Breast epithelium (tissue), 3 donors: ENCODE data around the gene PEX5L.

Experiments used
- POLR2A ChIP-seq: fragments of 450-650 bp; IDR thresholded peaks from one replicate; pipeline ENCODE4 v1.6.1; 2016; ENCODE audit warnings: antibody characterized with exemption, mild to moderate bottlenecking, moderate library complexity
- POLR2AphosphoS5 ChIP-seq, 3 donors: sonication (generic); formaldehyde crosslinking; IDR thresholded peaks; one replicate each; pipeline ENCODE4 v1.6.1; 2017; ENCODE audit warnings: antibody characterized with exemption in 3 of 3
- TF ChIP-seq, protein P1 (sequence below), 3 donors: fragments of 450-650 bp; IDR thresholded peaks; one replicate each; pipeline ENCODE4 v1.5.1; 2016 to 2017; ENCODE audit warnings: antibody characterized with exemption in 3 of 3, mild to moderate bottlenecking in 3 of 3, moderate library complexity in 3 of 3

DNA sequence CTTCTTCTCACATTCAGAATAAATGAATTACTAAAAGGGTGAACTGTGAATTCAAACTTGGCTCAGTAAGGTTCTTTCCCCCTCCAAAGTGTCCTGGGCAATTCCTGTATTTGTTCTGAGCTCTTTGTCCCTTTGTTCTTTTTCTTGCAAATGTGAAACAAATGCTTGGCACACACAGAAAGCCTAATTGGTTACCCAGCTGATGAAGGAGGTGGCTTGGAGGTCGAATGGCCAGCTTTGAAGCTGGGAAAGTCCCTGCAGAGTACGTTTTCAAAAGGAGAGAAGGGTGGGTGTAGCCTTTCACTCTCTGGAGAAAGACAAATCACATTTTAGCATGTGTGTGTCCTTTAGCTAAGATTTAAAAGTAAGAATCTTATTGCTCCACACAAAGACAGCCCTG, 154.4 kb downstream of the PEX5L start:
- TF ChIP-seq POLR2A (no peak), POLR2AphosphoS5 (IDR thresholded peaks at IDR 0.05) (no peak)
- TF ChIP-seq, protein P1, sequence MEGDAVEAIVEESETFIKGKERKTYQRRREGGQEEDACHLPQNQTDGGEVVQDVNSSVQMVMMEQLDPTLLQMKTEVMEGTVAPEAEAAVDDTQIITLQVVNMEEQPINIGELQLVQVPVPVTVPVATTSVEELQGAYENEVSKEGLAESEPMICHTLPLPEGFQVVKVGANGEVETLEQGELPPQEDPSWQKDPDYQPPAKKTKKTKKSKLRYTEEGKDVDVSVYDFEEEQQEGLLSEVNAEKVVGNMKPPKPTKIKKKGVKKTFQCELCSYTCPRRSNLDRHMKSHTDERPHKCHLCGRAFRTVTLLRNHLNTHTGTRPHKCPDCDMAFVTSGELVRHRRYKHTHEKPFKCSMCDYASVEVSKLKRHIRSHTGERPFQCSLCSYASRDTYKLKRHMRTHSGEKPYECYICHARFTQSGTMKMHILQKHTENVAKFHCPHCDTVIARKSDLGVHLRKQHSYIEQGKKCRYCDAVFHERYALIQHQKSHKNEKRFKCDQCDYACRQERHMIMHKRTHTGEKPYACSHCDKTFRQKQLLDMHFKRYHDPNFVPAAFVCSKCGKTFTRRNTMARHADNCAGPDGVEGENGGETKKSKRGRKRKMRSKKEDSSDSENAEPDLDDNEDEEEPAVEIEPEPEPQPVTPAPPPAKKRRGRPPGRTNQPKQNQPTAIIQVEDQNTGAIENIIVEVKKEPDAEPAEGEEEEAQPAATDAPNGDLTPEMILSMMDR (IDR thresholded peaks at IDR 0.05) = no peak
